ENCODE results near the gene DEFB129. TPM values are rescaled to one million over a fixed set of nuclear protein-coding genes. Genes with fewer than 3 reads are reported as not detected.
A peak's percentile ranks its signal among the peaks of the same experiment; 100 is the strongest.

Gene DEFB129
- total RNA-seq, 1 donor from 2014 or later: not detected

GRCh38 chr20:258963-259362 is 31.9 kb downstream of the DEFB129 start:
- Mint-ChIP-seq H3K9me3 (ENCODE audit: unreplicated experiment) (no peaks in the 10 kb centered on the region), H3K4me3 (ENCODE audit: unreplicated experiment) (no peak overlapping the region), H3K4me1 (ENCODE audit: unreplicated experiment) (no peaks in the 10 kb centered on the region), H3K36me3 (ENCODE audit: unreplicated experiment) (no peaks in the 10 kb centered on the region), H3K27ac (ENCODE audit: unreplicated experiment) (no peak overlapping the region), H3K27me3 (ENCODE audit: unreplicated experiment) (peaks cover 48% of the 10 kb centered on the region)
- peak; percentile 46 for DNase-seq (ENCODE audit: extremely low spot score, unreplicated experiment)
- TF ChIP-seq, protein P1, sequence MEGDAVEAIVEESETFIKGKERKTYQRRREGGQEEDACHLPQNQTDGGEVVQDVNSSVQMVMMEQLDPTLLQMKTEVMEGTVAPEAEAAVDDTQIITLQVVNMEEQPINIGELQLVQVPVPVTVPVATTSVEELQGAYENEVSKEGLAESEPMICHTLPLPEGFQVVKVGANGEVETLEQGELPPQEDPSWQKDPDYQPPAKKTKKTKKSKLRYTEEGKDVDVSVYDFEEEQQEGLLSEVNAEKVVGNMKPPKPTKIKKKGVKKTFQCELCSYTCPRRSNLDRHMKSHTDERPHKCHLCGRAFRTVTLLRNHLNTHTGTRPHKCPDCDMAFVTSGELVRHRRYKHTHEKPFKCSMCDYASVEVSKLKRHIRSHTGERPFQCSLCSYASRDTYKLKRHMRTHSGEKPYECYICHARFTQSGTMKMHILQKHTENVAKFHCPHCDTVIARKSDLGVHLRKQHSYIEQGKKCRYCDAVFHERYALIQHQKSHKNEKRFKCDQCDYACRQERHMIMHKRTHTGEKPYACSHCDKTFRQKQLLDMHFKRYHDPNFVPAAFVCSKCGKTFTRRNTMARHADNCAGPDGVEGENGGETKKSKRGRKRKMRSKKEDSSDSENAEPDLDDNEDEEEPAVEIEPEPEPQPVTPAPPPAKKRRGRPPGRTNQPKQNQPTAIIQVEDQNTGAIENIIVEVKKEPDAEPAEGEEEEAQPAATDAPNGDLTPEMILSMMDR (IDR thresholded peaks at IDR 0.05): no peak

GRCh38 chr20:259981-260380 is 32.9 kb downstream of the DEFB129 start:
- Mint-ChIP-seq H3K4me3 (ENCODE audit: unreplicated experiment) (no peak overlapping the region), H3K27me3 (ENCODE audit: unreplicated experiment) (peaks cover 46% of the 10 kb centered on the region), H3K36me3 (ENCODE audit: unreplicated experiment) (no peaks in the 10 kb centered on the region), H3K4me1 (ENCODE audit: unreplicated experiment) (no peaks in the 10 kb centered on the region), H3K9me3 (ENCODE audit: unreplicated experiment) (no peaks in the 10 kb centered on the region), H3K27ac (ENCODE audit: unreplicated experiment) (no peak overlapping the region)
- TF ChIP-seq, protein P1 (IDR thresholded peaks at IDR 0.05): no peak
- no peak for DNase-seq (ENCODE audit: extremely low spot score, unreplicated experiment)

- peaks cover 10% of the 10 kb centered on the region for H3K4me1 Mint-ChIP-seq (ENCODE audit: unreplicated experiment)
- no peaks in the 10 kb centered on the region for H3K36me3 Mint-ChIP-seq (ENCODE audit: unreplicated experiment)
- DNase-seq (ENCODE audit: extremely low spot score, unreplicated experiment): peak; percentile 80
- no peak overlapping the region for H3K4me3 Mint-ChIP-seq (ENCODE audit: unreplicated experiment)
- H3K27ac Mint-ChIP-seq (ENCODE audit: unreplicated experiment): no peak overlapping the region
- TF ChIP-seq, protein P1 (IDR thresholded peaks at IDR 0.05): no peak
- H3K27me3 Mint-ChIP-seq (ENCODE audit: unreplicated experiment): peaks cover 37% of the 10 kb centered on the region
- H3K9me3 Mint-ChIP-seq (ENCODE audit: unreplicated experiment): no peaks in the 10 kb centered on the region
These were observed 36.6 kb downstream of the DEFB129 start for GRCh38 chr20:263701-264100.

DNA sequence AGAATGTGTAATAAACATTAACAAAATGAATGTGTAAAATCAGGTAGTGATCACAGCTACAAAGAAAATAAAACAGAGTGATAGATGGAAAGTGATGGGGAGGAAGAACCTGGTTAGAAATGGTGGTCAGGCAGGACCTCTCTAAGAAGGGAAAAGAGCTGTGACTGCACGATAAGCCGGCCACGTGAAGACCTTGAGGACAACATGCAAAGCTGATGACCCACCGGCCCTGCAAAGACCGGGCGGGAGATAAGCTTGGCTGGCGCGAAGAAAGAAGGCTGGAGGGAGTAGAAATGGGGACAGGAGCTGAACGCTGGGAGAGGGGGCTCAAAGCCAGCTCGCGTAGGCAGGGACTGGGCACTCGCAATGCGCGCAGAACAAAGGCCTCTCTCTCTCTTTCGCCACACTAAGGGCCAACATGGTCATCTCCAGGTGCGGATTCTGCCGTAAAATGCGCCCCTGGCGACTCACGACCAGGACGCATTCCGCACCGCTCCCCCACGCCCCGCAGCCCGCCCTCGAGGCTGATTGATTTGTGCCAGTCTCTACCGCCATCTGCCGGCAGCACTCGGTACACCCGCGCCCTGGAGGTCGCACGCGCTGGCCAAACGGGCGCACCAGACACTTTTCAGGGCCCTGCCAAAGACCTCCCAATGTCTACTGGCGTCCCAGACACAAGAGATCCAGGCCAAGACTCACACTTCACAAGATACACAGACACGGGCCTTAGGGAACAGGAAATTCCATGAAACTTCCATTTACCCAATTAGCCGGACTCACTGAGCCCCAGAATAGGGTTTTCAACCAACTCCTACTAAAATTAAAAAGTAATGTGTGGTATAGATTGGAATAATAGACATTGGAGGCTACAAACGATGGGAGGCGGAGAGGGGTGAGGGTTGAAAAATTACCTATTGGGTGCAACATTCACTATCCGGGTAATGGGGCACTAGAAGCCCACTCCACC is 39.8 kb downstream of the DEFB129 start:
- DNase-seq (ENCODE audit: extremely low spot score, unreplicated experiment): peak; percentile 91
- Mint-ChIP-seq H3K9me3 (ENCODE audit: unreplicated experiment) (no peaks in the 10 kb centered on the region), H3K27me3 (ENCODE audit: unreplicated experiment) (peaks cover 25% of the 10 kb centered on the region), H3K36me3 (ENCODE audit: unreplicated experiment) (no peaks in the 10 kb centered on the region), H3K4me1 (ENCODE audit: unreplicated experiment) (peaks cover 10% of the 10 kb centered on the region), H3K27ac (ENCODE audit: unreplicated experiment) (no peak overlapping the region), H3K4me3 (ENCODE audit: unreplicated experiment) (peak overlapping the region; percentile 79)
- TF ChIP-seq, protein P1 (IDR thresholded peaks at IDR 0.05): peak; percentile 99

GRCh38 chr20:270517-270916 is 43.5 kb downstream of the DEFB129 start:
- peaks cover 10% of the 10 kb centered on the region for H3K27me3 Mint-ChIP-seq (ENCODE audit: unreplicated experiment)
- H3K9me3 Mint-ChIP-seq (ENCODE audit: unreplicated experiment): no peaks in the 10 kb centered on the region
- H3K4me3 Mint-ChIP-seq (ENCODE audit: unreplicated experiment): no peak overlapping the region
- H3K4me1 Mint-ChIP-seq (ENCODE audit: unreplicated experiment): peaks cover 10% of the 10 kb centered on the region
- TF ChIP-seq, protein P1 (IDR thresholded peaks at IDR 0.05): no peak
- H3K27ac Mint-ChIP-seq (ENCODE audit: unreplicated experiment): no peak overlapping the region
- no peaks in the 10 kb centered on the region for H3K36me3 Mint-ChIP-seq (ENCODE audit: unreplicated experiment)
- peak; percentile 75 for DNase-seq (ENCODE audit: extremely low spot score, unreplicated experiment)
